Hepatic stellate cell (primary cell): Measurements from ENCODE around the gene LNX2.
"Not testable (repeated sequence)": the region's sequence is repeated elsewhere in the genome, so short reads cannot be mapped to it uniquely, and the experiment has no call there.

Source experiments
- DNase-seq: peaks from one replicate; pipeline ENCODE4 v3.0.0; 2011; ENCODE audit warnings: low spot score

The LNX2 gene

GRCh38 chr13:27636589-27637288 is 16.4 kb upstream of the LNX2 start:
- DNase-seq = no peak

- DNase-seq = no peak
These were observed 14.9 kb upstream of the LNX2 start for GRCh38 chr13:27635266-27635665.

GRCh38 chr13:27634791-27635190 is 14.5 kb upstream of the LNX2 start:
- no peak for DNase-seq

GRCh38 chr13:27634231-27634630 is 13.9 kb upstream of the LNX2 start:
- DNase-seq = no peak

- no peak for DNase-seq
These were observed 12.3 kb upstream of the LNX2 start for GRCh38 chr13:27632648-27633047.

- no peak for DNase-seq
These were observed 11.9 kb upstream of the LNX2 start for GRCh38 chr13:27632214-27632613.

GRCh38 chr13:27631665-27632064 is 11.3 kb upstream of the LNX2 start:
- no peak for DNase-seq

- DNase-seq = no peak
These were observed 10.8 kb upstream of the LNX2 start for GRCh38 chr13:27631156-27631555.

- DNase-seq = not testable (repeated sequence)
These were observed 8.4 kb upstream of the LNX2 start for GRCh38 chr13:27628766-27629165.

GRCh38 chr13:27628081-27628480 is 7.8 kb upstream of the LNX2 start:
- DNase-seq = no peak

GRCh38 chr13:27627380-27627779 is 7.1 kb upstream of the LNX2 start:
- DNase-seq = no peak

GRCh38 chr13:27625839-27626238 is 5.5 kb upstream of the LNX2 start:
- no peak for DNase-seq

GRCh38 chr13:27624071-27624470 is 3.7 kb upstream of the LNX2 start:
- no peak for DNase-seq

GRCh38 chr13:27622881-27623280 is 2.6 kb upstream of the LNX2 start:
- DNase-seq = no peak

- DNase-seq = no peak
These were observed 1.9 kb upstream of the LNX2 start for GRCh38 chr13:27622102-27622820.

GRCh38 chr13:27621366-27622101 is 1.2 kb upstream of the LNX2 start, which contains the start of gene POLR1D:
TSS of gene POLR1D (plus strand) at chr13:27621892. CDS start at chr13:27621984, 92 bp downstream.
- DNase-seq = peak; percentile 74

GRCh38 chr13:27621116-27621365 is 712 bp upstream of the LNX2 start:
- no peak for DNase-seq

GRCh38 chr13:27619728-27620376 is 477 bp downstream of the LNX2 start:
- DNase-seq = peak; percentile 36

GRCh38 chr13:27619093-27619727 is 1.1 kb downstream of the LNX2 start:
- no peak for DNase-seq

GRCh38 chr13:27617881-27618321 is 2.4 kb downstream of the LNX2 start:
- no peak for DNase-seq

GRCh38 chr13:27613628-27614027 is 6.7 kb downstream of the LNX2 start:
- DNase-seq = no peak

GRCh38 chr13:27607125-27607524 is 13.2 kb downstream of the LNX2 start:
- peak; percentile 51 for DNase-seq
